Measurements from ENCODE around the gene MKI67. TPM values are rescaled to one million over a fixed set of nuclear protein-coding genes. Genes with fewer than 3 reads are reported as not detected.

MKI67 gene
- total RNA-seq, 1 donor from 2014 or later: 7.3 TPM

DNA sequence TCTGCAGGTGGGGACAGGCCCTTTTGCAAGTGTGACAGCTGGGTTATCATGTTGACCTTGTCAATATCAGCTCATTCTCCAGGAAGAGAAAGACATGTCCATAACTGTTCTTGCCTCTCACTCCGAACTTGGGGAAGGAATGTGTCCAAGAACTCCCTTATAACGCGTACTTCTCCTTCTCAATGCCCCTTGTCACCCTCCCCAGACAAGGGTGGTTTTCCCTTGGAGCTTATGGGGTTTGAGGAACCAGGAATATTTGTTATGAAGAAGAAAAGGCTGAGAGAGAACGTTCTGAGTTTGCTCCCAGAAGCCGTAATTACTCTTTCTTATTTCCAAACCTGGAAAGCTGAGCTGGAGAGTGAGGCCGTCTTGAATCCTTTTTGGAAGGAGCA, 77.4 kb downstream of the MKI67 start:
- DNase-seq: no peak

DNA sequence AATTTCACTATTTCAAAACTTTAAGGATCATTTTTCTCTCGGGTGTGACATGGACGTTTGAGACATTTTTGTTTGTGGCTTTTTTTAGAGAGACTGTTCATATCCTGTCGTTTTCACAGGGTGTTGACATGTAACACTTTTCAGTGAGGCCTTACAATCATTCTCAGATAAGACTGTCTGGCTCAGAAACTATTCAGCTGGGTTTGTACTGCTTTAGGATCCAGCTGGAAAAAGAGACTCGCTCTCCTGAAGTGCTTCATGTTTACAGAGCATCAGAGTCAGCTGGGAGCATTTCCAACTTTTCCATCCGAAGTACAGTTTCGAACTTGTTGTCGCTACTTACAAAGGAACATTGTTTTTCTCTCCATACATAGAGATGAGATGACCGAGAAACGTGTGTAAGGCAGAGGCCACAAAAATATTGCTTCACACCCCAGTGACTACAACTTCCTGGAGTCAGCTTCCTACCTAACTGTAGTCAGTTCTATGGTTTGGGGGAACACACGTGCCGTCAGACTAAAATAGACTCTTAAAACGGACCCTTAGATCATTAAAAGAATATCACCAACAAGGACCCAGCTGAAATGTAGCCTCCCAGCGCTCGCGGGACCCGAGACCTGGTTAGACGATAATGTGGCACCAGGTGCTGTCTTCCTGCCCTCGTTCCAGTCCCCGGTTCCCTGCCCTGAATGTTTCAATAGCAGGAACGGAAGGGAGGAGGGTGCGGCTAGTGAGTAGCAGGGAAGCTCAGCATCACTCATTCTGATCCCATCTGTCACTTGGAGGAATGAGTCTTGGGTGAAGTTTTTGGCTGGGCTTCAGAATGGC, 78.0 kb downstream of the MKI67 start:
- peak; percentile 66 for DNase-seq

DNA sequence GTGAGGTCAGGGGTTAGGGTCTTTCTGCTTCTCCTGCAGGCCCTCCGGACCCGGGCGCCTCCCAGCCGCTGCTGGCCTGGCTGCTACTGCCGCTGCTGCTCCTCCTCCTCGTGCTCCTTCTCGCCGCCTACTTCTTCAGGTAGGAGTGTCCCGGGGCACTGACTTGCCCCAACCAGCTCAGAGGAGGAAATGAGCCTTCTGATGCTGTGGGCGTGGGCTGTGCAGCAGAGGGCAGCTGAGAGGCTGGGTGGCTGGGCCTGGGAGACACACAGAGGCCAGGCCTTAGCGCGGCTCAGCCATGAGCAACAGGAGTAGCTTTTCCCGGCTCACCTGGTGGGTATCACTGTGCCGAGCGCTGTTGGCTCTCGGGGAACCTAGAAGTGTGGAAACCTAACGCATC, 78.9 kb downstream of the MKI67 start:
- DNase-seq: peak; percentile 90

DNA sequence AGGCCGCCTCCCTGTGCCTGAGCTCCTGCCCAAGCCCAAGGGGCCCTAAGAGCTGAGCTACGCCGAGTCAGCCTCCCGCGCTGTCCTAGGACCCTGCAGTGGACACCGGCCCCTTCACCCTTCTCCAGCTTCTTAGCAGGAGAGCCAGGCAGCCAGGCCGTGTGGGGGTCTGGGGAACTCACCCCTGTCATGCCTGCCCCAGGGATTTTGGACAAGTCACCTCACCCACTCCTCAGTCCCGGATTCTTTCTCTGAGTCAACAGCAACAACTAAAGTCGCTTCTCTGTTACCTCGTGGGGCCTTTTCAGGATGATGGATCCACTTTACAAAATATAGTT, 79.3 kb downstream of the MKI67 start:
- no peak for DNase-seq

Other genes with a start within 250 kb of the MKI67 start
- gene CLRN3, start 233.5 kb downstream of the MKI67 start, total RNA-seq: 0.19 TPM in 1 of 2 replicates, not detected in the other
- gene PTPRE, start 219.3 kb downstream of the MKI67 start, total RNA-seq: 178 and 216 TPM in 2 replicates